ENCODE measurements around the gene MOXD1. TPM values are rescaled to one million over a fixed set of nuclear protein-coding genes. Genes with fewer than 3 reads are reported as not detected.

The MOXD1 gene
- total RNA-seq, 1 donor = 0.52 TPM

GRCh38 chr6:132410830-132411229, 9.6 kb upstream of the MOXD1 start:
- no peak overlapping the region for H3K4me3 ChIP-seq (ENCODE audit: low read length)
- H3K4me1 ChIP-seq (ENCODE audit: insufficient read depth, low read length) = no peaks in the 10 kb centered on the region
- H3K9me3 ChIP-seq (ENCODE audit: low read depth, low read length) = no peaks in the 10 kb centered on the region

GRCh38 chr6:132405143-132405915, 4.1 kb upstream of the MOXD1 start:
- Histone ChIP-seq H3K27me3 (ENCODE audit: insufficient read depth, low read length) (peaks cover 57% of the 10 kb centered on the region), H3K4me1 (ENCODE audit: insufficient read depth, low read length) (peaks cover 13% of the 10 kb centered on the region), H3K4me3 (ENCODE audit: low read length) (no peak overlapping the region), H3K9me3 (ENCODE audit: low read depth, low read length) (no peaks in the 10 kb centered on the region)

More at GRCh38 chr6:132410830-132411229, 9.6 kb upstream of the MOXD1 start:
- H3K27me3 ChIP-seq (ENCODE audit: insufficient read depth, low read length) = peaks cover 16% of the 10 kb centered on the region

GRCh38 chr6:132404736-132405135, 3.5 kb upstream of the MOXD1 start:
- Histone ChIP-seq H3K4me3 (ENCODE audit: low read length) (no peak overlapping the region), H3K27me3 (ENCODE audit: insufficient read depth, low read length) (peaks cover 62% of the 10 kb centered on the region), H3K9me3 (ENCODE audit: low read depth, low read length) (no peaks in the 10 kb centered on the region), H3K4me1 (ENCODE audit: insufficient read depth, low read length) (peaks cover 13% of the 10 kb centered on the region)

GRCh38 chr6:132404330-132404729, 3.1 kb upstream of the MOXD1 start:
- Histone ChIP-seq H3K27me3 (ENCODE audit: insufficient read depth, low read length) (peaks cover 67% of the 10 kb centered on the region), H3K4me1 (ENCODE audit: insufficient read depth, low read length) (peaks cover 13% of the 10 kb centered on the region)

GRCh38 chr6:132401618-132402285, 477 bp upstream of the MOXD1 start:
- peaks cover 13% of the 10 kb centered on the region for H3K4me1 ChIP-seq (ENCODE audit: insufficient read depth, low read length)
- no peaks in the 10 kb centered on the region for H3K9me3 ChIP-seq (ENCODE audit: low read depth, low read length)
- H3K4me3 ChIP-seq (ENCODE audit: low read length) = no peak overlapping the region
- H3K27me3 ChIP-seq (ENCODE audit: insufficient read depth, low read length) = peaks cover 81% of the 10 kb centered on the region

More at GRCh38 chr6:132404330-132404729, 3.1 kb upstream of the MOXD1 start:
- Histone ChIP-seq H3K4me3 (ENCODE audit: low read length) (no peak overlapping the region), H3K9me3 (ENCODE audit: low read depth, low read length) (no peaks in the 10 kb centered on the region)

- H3K9me3 ChIP-seq (ENCODE audit: low read depth, low read length) = peaks cover 4% of the 10 kb centered on the region
- H3K4me3 ChIP-seq (ENCODE audit: low read length) = peak overlapping the region; percentile 24
- H3K4me1 ChIP-seq (ENCODE audit: insufficient read depth, low read length) = peaks cover 13% of the 10 kb centered on the region
- peaks cover 73% of the 10 kb centered on the region for H3K27me3 ChIP-seq (ENCODE audit: insufficient read depth, low read length)
Measured at GRCh38 chr6:132400555-132400882, 756 bp downstream of the MOXD1 start.

- Histone ChIP-seq H3K9me3 (ENCODE audit: low read depth, low read length) (peaks cover 14% of the 10 kb centered on the region), H3K27me3 (ENCODE audit: insufficient read depth, low read length) (peaks cover 64% of the 10 kb centered on the region), H3K4me3 (ENCODE audit: low read length) (no peak overlapping the region), H3K4me1 (ENCODE audit: insufficient read depth, low read length) (peaks cover 13% of the 10 kb centered on the region)
Measured at GRCh38 chr6:132399376-132400074, 1.8 kb downstream of the MOXD1 start.

GRCh38 chr6:132395015-132395597, 6.2 kb downstream of the MOXD1 start:
- peaks cover 20% of the 10 kb centered on the region for H3K9me3 ChIP-seq (ENCODE audit: low read depth, low read length)
- no peaks in the 10 kb centered on the region for H3K4me1 ChIP-seq (ENCODE audit: insufficient read depth, low read length)
- peaks cover 25% of the 10 kb centered on the region for H3K27me3 ChIP-seq (ENCODE audit: insufficient read depth, low read length)
- H3K4me3 ChIP-seq (ENCODE audit: low read length) = no peak overlapping the region

GRCh38 chr6:132392792-132393191, 8.5 kb downstream of the MOXD1 start:
- peaks cover 7% of the 10 kb centered on the region for H3K27me3 ChIP-seq (ENCODE audit: insufficient read depth, low read length)
- H3K9me3 ChIP-seq (ENCODE audit: low read depth, low read length) = peaks cover 20% of the 10 kb centered on the region
- H3K4me3 ChIP-seq (ENCODE audit: low read length) = no peak overlapping the region
- no peaks in the 10 kb centered on the region for H3K4me1 ChIP-seq (ENCODE audit: insufficient read depth, low read length)

- Histone ChIP-seq H3K4me3 (ENCODE audit: low read length) (no peak overlapping the region), H3K4me1 (ENCODE audit: insufficient read depth, low read length) (no peaks in the 10 kb centered on the region), H3K27me3 (ENCODE audit: insufficient read depth, low read length) (peaks cover 7% of the 10 kb centered on the region), H3K9me3 (ENCODE audit: low read depth, low read length) (peaks cover 20% of the 10 kb centered on the region)
Measured at GRCh38 chr6:132392270-132392646, 9.0 kb downstream of the MOXD1 start.

GRCh38 chr6:132391391-132392269, 9.6 kb downstream of the MOXD1 start:
- Histone ChIP-seq H3K27me3 (ENCODE audit: insufficient read depth, low read length) (peaks cover 3% of the 10 kb centered on the region), H3K4me3 (ENCODE audit: low read length) (no peak overlapping the region), H3K9me3 (ENCODE audit: low read depth, low read length) (peaks cover 20% of the 10 kb centered on the region), H3K4me1 (ENCODE audit: insufficient read depth, low read length) (no peaks in the 10 kb centered on the region)

GRCh38 chr6:132390451-132390850, 10.8 kb downstream of the MOXD1 start:
- Histone ChIP-seq H3K9me3 (ENCODE audit: low read depth, low read length) (peaks cover 15% of the 10 kb centered on the region), H3K4me1 (ENCODE audit: insufficient read depth, low read length) (no peaks in the 10 kb centered on the region), H3K4me3 (ENCODE audit: low read length) (no peak overlapping the region), H3K27me3 (ENCODE audit: insufficient read depth, low read length) (peaks cover under 1% of the 10 kb centered on the region)

- Histone ChIP-seq H3K4me3 (ENCODE audit: low read length) (no peak overlapping the region), H3K27me3 (ENCODE audit: insufficient read depth, low read length) (no peaks in the 10 kb centered on the region), H3K9me3 (ENCODE audit: low read depth, low read length) (peaks cover 11% of the 10 kb centered on the region), H3K4me1 (ENCODE audit: insufficient read depth, low read length) (no peaks in the 10 kb centered on the region)
Measured at GRCh38 chr6:132390017-132390416, 11.3 kb downstream of the MOXD1 start.

GRCh38 chr6:132388291-132388690, 13.0 kb downstream of the MOXD1 start:
- Histone ChIP-seq H3K9me3 (ENCODE audit: low read depth, low read length) (no peaks in the 10 kb centered on the region), H3K4me3 (ENCODE audit: low read length) (no peak overlapping the region), H3K4me1 (ENCODE audit: insufficient read depth, low read length) (no peaks in the 10 kb centered on the region), H3K27me3 (ENCODE audit: insufficient read depth, low read length) (no peaks in the 10 kb centered on the region)
